Stromal cell of bone marrow (primary cell): ENCODE measurements around the gene ARL10.

Experiments used
- DNase-seq: peaks from one replicate; pipeline ENCODE4 v3.0.0-alpha.2; 2012; ENCODE audit warnings: low read depth

ARL10 gene

GRCh38 chr5:176365351-176366231 lies at the start of gene ARL10:
Gene ARL10 (plus strand): TSS chr5:176365487. CDS start chr5:176365564, 77 bp downstream.
- DNase-seq: peak; percentile 21

DNA sequence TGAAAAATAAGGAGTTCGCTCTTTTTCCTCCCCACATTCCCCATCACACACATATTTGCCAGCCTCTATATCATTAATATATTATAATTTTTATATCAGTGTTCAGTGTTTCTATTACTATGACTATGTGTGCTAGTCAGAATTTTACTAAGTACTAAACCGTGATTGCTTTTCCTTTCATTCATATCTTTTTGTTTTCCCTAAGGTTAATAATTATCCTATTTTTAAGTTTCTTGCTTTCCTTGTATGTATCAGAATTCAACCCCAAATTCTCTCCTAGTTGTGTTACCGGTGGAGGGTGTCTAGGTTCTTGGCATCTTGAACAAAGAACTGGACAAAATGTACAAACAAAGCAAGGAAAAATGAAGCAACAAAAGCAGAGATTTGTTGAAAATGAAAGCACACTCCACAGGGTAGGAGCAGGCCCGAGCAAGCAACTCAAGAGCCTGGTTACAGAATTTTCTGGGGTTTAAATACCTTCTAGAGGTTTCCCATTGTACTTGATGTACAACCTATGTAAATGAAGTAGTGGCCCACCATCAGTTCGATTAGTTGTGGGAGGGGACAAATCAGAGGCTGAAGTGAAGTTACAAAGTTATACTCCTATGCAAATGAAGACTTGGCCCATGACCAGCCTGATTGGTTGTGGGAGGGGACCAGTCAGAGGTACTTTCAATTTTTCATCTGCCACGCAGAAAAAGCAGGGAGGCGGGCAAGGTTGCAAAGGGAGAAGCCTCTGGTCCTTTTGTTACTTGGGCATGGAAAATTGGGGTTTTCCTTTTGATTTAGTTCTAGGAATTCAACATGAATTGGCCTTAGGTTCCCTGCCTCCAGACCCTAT lies 47.5 kb upstream of the ARL10 start:
- no peak for DNase-seq

DNA sequence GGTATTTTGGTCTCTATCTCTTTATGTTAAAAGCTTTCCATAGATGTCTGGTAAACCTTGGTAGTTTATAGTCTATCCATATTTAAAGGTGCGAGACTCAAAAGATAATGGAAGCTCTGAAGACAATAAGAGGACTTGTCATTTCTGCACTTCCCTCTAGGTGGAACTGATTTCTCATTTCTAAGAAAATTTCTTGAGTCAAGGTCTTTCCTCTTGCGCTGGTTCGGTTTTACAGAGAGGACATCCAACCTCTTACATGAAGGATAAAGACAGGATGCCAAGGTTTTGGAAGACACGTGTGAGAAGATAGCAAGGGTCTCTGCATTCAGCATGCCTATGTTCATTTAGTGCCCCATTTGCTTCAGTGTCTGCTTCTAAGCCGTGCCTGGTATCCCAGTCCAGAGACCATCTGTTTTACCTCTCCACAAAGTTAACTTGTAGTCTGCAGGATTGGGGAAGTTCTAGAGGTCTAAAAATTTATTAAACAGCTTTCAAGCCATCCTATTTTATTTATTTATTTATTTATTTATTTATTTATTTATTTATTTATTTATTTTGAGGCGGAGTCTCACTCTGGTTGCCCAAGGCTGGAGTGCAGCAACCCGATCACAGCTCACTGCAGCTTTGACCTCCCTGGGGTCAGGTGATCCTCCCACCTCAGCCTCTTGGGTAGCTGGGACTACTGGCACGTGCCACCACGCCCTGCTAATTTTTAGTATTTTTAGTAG lies 45.3 kb upstream of the ARL10 start:
- no peak for DNase-seq

- no peak for DNase-seq
These were observed 44.7 kb upstream of the ARL10 start for GRCh38 chr5:176320577-176320976.

DNA sequence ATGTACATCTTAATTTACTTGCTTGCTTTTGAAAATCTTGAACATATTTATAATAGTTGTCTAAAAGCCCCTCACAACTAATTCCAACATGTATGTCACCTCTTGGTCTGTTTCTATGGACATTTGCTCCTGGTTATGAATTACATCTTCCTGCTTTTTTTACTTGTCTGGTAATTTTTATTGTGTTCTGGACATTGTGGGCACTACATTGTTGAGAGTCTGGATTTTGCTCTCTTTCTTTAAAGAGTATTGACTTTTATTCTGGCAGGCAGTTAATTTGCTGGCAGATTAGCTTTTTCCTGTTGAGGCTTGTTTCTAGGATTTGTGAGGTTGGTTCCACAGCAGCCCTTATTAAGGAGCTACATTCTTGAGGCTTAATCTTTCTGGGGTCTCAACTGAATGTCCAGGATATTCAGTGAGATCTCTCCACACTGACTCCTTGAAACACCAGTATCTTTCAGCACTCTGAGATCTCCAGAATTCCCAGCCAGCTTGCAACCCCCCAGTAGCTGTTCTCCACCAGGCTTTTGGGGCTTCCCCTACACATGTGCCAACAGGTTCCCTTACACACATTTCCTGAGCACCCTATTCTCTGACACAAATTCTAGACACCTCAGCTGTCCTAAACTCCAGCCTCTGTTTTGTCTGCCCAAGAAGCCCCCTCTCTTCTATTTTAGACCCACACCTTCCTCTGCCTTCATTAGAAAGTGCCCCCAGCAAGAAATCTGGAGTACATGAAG lies 31.1 kb upstream of the ARL10 start:
- no peak for DNase-seq

DNA sequence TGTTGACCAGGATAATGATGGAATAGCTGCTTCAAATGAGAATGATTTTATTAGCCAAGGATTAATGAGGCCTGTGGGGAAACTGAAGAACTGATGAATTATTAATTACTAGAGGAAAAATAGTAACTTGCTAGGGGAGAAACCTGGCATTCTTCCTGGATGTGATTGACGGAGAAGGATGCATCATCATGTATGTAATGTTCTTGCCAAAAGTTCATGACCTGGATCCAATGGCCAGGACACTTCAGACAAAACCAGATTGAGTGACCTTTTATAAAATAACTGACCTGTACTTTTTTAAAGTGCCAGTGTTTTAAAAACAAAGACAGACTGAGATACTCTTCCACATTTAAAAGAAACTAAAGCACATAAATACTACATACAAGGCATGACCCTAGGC lies 27.4 kb upstream of the ARL10 start:
- no peak for DNase-seq

DNA sequence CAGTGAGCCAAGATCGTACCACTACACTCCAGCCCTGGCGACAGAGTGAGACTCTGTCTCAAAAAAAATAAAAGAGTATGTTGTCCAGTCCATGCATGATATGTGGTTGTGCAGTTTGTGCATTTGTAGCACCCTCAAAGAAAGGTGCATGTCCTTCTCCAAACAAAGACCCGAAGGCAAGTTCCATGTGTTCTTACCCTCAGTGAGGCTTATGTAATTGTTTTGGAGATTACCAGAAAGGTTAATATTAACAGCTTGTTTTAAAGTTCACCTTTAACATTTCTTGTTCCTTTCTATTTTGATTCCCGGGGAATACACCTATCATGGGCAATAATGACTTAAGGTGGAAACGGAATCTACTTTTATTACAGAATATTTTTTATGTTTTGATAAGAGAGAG lies 26.0 kb upstream of the ARL10 start:
- no peak for DNase-seq

- DNase-seq: no peak
These were observed 23.7 kb upstream of the ARL10 start for GRCh38 chr5:176341325-176342157.

GRCh38 chr5:176342158-176342483 lies 23.2 kb upstream of the ARL10 start:
- no peak for DNase-seq

- DNase-seq: no peak
These were observed 22.4 kb upstream of the ARL10 start for GRCh38 chr5:176342766-176343458.

- DNase-seq: no peak
These were observed 14.9 kb upstream of the ARL10 start for GRCh38 chr5:176350416-176350815.

DNA sequence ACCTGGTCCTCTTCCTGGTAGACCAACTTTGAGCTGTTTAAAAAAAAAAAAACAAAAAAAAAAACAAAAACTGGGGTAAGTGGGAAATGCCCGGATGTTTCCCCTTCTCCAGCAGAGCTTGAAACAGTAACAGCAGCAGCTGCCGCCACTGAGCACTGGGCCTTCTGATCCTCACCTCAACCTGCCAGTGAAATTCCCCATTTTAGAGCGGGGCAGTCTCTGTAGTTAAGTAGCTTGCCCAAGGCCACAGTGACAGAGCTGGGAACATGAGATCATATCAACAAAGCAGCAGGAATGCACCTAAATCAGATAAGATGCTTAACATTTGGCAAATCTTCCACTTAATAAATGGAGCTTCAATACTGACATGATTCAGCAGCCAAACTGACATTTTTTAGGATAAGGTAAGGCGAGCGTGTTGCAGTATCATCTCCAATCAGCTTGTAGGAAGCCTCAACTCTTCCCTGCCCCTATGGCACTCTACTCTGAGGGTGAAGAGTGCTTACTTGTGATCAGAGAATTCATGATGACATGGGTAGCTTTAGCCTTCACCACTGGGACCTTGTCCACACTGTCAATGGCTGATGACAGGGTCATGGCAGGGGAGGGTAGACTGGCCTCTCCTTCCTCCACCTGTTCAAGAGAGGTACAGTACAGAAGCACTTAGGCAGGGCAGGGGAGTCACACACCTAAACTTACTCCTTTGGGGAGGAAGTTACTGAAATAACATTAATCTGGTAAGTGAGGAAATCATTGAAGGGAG lies 13.0 kb upstream of the ARL10 start:
- no peak for DNase-seq

- no peak for DNase-seq
These were observed 11.8 kb upstream of the ARL10 start for GRCh38 chr5:176353533-176353932.

DNA sequence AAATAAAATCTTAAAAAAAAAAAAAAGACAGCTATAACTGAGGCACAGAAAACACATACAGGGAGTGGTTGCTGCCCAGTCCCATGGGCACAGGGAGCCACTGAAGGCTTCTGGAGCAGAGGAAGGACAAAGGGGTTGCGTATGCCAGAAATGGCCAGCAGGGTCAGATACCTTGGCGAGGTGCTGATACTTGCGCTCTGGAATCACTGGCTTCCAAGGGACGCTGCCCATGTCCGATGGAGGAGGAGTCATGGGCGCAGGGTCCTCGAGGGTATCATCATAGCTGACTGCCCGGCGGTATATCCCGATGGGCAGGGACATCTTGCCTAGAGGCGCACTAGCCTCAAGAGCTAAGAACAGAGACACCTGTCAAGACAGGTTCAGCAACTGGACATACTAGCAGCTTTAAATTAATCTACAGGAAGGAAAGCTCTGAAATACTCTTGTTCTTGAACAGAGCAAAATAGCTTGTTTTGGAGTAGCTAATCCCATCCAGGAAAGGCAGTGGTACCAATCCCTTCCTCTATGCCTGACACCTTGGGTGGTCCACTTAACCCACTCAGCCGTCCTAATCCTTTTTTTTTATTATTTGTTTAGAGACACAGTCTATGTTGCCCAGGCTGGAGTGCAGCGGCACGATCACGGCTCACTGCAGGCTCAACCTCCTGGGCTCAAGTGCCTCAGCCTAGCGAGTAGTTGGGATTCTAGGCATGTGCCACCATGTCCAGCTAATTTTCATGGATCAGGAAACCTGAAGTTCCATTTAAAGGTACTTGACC lies 9.7 kb upstream of the ARL10 start:
- no peak for DNase-seq

- no peak for DNase-seq
These were observed 9.1 kb upstream of the ARL10 start for GRCh38 chr5:176356179-176356566.

DNA sequence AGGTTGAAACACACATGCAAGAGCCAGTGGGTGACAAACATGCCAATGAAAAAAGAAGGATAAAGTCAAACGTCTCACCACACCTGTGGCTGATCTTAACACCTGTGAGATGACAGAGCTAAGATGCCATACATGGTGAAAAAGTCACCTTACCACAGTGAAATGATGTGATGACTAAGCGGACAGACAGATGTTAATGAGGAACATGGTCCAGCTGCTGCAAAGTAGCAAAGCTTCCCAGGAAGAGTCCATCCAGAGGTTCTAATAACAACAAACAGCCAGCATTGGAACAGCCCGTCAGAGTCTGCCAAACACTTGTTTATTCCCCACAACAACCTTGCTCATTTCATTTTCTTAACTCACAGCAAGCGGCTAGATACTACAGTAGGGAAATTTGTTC lies 5.6 kb upstream of the ARL10 start:
- no peak for DNase-seq

GRCh38 chr5:176360894-176361436 lies 4.3 kb upstream of the ARL10 start:
- no peak for DNase-seq

DNA sequence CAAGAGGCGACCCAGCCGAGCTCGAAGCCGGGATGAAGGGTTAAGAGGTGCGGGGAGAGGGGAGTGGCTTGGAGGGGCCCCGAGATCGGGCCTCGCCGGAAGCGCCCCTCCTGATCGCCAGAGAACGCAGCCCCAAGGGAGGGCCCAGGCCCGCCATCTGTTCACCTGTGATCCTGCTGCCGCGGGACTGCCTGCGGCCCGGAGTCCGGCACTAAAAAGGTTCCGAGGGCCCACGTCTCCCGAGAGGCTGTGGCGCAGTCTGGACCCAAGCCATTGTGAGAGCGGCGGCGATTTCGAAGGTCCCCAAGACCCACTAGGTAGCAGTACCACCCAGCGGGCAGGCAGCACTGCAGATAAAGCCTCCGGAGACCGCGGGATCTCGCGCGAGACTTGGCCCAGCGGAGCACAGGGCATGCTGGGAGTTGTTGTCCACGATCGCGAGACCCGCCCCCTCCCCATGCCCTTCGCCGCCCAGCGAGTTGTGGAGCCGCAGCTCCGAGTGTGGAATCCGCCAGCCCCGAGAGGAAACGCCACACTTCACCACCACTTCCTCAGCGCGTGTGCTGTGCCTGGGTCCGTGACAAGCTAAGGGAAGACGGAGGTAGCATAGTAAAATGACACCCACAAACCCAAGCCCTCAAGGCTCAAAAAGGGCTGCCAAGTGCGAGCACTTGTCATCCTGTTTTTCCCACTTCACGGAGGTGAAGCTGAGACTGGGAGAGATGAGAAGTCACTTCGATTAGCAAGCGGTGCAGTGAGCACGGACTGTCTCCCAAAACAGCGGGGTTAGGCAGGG lies 3.7 kb upstream of the ARL10 start, which contains the start of gene KIAA1191:
KIAA1191 (minus strand) TSS at position 328 of the 796 bp plus-strand sequence. CDS start 2,256 bp downstream, outside the sequence.
- peak; percentile 81 for DNase-seq
